HepG2 (cell line): ENCODE results near the gene DNAJC1. TPM values are rescaled to one million over a fixed set of nuclear protein-coding genes. Genes with fewer than 3 reads are reported as not detected.

Experiments used
- CEBPB ChIP-seq: IDR thresholded peaks from 2 replicates; pipeline ENCODE4 v1.6.1; 2011; ENCODE audit warnings: low read depth, low read length, improper control_type of control experiment, borderline replicate concordance
- IKZF1 ChIP-seq: fragments of 450-650 bp; IDR thresholded peaks from 2 replicates; pipeline ENCODE4 v1.7.1; 2016
- JUN ChIP-seq: sonication (generic); formaldehyde crosslinking; IDR thresholded peaks from 2 replicates; pipeline ENCODE4 v1.4.0; 2020; ENCODE audit warnings: mild to moderate bottlenecking, missing genetic modification reagents
- MAFF ChIP-seq: IDR thresholded peaks from 2 replicates; pipeline ENCODE4 v1.6.1; 2011; ENCODE audit warnings: low read depth, low read length, improper control_type of control experiment
- MED1 ChIP-seq: sonication (generic); formaldehyde crosslinking; IDR thresholded peaks from 2 replicates; pipeline ENCODE4 v1.4.0; 2020; ENCODE audit warnings: missing genetic modification reagents
- PRDM10 ChIP-seq: sonication (generic); formaldehyde crosslinking; IDR thresholded peaks from 2 replicates; pipeline ENCODE4 v1.4.0; 2020; ENCODE audit warnings: low read depth, missing genetic modification reagents
- SCMH1 ChIP-seq: sonication (generic); formaldehyde crosslinking; IDR thresholded peaks from 2 replicates; pipeline ENCODE4 v1.9.0; 2021; ENCODE audit warnings: missing genetic modification reagents, mild to moderate bottlenecking, borderline replicate concordance
- TCF7 ChIP-seq: sonication (generic); IDR thresholded peaks from 2 replicates; pipeline ENCODE4 v1.6.1; 2016; ENCODE audit warnings: antibody characterized with exemption, low read depth
- THYN1 ChIP-seq: sonication (generic); formaldehyde crosslinking; IDR thresholded peaks from 2 replicates; pipeline ENCODE4 v1.8.1; 2023; ENCODE audit warnings: low read depth, mild to moderate bottlenecking, moderate library complexity, missing genetic modification reagents, borderline replicate concordance
- ZBTB39 ChIP-seq: sonication (generic); formaldehyde crosslinking; IDR thresholded peaks from 2 replicates; pipeline ENCODE4 v1.5.0; 2020; ENCODE audit warnings: missing genetic modification reagents
- ZBTB7B ChIP-seq: sonication (generic); formaldehyde crosslinking; IDR thresholded peaks from 2 replicates; pipeline ENCODE4 v1.4.0; 2020; ENCODE audit warnings: missing genetic modification reagents
- ZIK1 ChIP-seq: sonication (generic); formaldehyde crosslinking; IDR thresholded peaks from 2 replicates; pipeline ENCODE4 v1.5.0; 2020; ENCODE audit warnings: mild to moderate bottlenecking, low read depth, missing genetic modification reagents, borderline replicate concordance
- ZNF17 ChIP-seq: sonication (generic); formaldehyde crosslinking; IDR thresholded peaks from 2 replicates; pipeline ENCODE4 v1.5.0; 2020; ENCODE audit warnings: mild to moderate bottlenecking, missing genetic modification reagents
- ZNF225 ChIP-seq: sonication (generic); formaldehyde crosslinking; IDR thresholded peaks from 2 replicates; pipeline ENCODE4 v1.4.0; 2020; ENCODE audit warnings: mild to moderate bottlenecking, missing genetic modification reagents
- ZNF292 ChIP-seq: sonication (generic); formaldehyde crosslinking; IDR thresholded peaks from 2 replicates; pipeline ENCODE4 v1.8.1; 2022; ENCODE audit warnings: mild to moderate bottlenecking, low read depth, missing genetic modification reagents, borderline replicate concordance
- ZNF552 ChIP-seq: sonication (generic); formaldehyde crosslinking; IDR thresholded peaks from 2 replicates; pipeline ENCODE4 v1.9.0; 2022; ENCODE audit warnings: missing genetic modification reagents, mild to moderate bottlenecking, borderline replicate concordance
- ZNF678 ChIP-seq: sonication (generic); formaldehyde crosslinking; IDR thresholded peaks from 2 replicates; pipeline ENCODE4 v1.4.0; 2020; ENCODE audit warnings: mild to moderate bottlenecking, missing genetic modification reagents
- ZNF687 ChIP-seq: sonication (generic); formaldehyde crosslinking; IDR thresholded peaks from 2 replicates; pipeline ENCODE4 v1.5.1; 2020; ENCODE audit warnings: mild to moderate bottlenecking, missing genetic modification reagents, moderate library complexity
- polyA plus RNA-seq, 8 experiments: library from polyadenylated mRNA; depleted of rRNA in 3 of 8; stranded (reverse) in 7 of 8; unstranded in 1 of 8; fragments of >200 nt; fragmentation: Illumina TruSeq in 4 of 8; extraction: Trizol in 4 of 8; gene quantifications; 2 replicates each; pipeline versions ENCODE4 v1.2.1 to v1.2.3, GENCODE V29; 2011 to 2016; ENCODE audit warnings: low read depth in 4 of 8, missing spikeins in 1 of 8, mixed read lengths in 1 of 8; ENCODE audit not compliant: insufficient read depth in 1 of 8
- total RNA-seq, 5 experiments: library from RNA; depleted of rRNA; stranded (reverse); fragments of >200 nt; fragmentation: Illumina TruSeq; extraction: Trizol; gene quantifications; 2 replicates each; pipeline ENCODE4 v1.2.3, GENCODE V29; 2016; ENCODE audit warnings: low read depth in 1 of 5
- TF ChIP-seq, protein P1 (sequence below): sonication (generic); IDR thresholded peaks from 2 replicates; pipeline ENCODE4 v1.6.1; 2016; ENCODE audit warnings: low read depth, borderline replicate concordance

DNAJC1 gene
- total and polyA plus RNA-seq, 2 of the 13 experiments (the other 11 are each of a cell fraction or from before 2014, with no cell fraction given) = 9.9 to 16.6 TPM

DNA sequence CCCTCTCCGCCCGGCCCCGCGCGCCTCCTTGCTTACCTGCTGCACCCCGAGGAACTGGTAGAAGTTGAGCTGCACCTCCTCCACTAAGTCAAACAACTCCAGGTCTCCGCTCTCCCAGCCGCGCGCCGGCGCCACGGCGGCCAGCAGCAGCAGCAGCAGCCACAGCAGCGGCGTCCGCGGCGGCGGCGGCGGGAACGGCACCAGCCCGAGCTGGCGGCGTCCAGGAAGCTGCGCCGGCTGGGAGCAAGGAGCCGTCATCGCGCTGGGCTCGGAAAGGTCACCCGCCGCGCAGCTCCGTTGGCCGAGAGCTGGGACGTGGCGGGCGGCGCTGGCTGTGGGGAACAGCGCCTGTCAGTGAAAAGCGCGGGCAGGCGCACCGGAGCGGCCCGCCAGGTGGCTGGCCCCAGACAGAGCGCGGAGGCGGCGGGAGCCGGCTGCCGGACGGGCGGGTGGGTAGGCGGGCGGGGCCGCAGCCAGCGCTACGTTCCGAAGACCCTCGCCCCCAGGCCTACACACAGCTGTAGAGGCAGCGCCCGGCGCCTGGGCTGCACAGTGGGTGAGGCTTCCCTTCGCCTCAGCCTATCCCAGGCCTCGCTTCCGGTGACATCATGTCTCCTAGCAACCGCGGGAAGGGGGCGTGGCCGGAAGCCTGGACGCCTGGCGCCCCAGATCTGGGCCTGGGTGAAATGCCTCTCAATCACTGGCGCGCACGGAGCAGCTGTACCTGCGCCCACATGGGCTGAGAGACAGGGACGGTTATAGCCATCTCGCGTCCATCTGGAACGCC lies at the start of gene DNAJC1 (continued):
- no peak for TF ChIP-seq ZBTB39
- TF ChIP-seq ZIK1 (CRISPR knock-in tag) = no peak
- TF ChIP-seq CEBPB = no peak
- TF ChIP-seq, protein P1, sequence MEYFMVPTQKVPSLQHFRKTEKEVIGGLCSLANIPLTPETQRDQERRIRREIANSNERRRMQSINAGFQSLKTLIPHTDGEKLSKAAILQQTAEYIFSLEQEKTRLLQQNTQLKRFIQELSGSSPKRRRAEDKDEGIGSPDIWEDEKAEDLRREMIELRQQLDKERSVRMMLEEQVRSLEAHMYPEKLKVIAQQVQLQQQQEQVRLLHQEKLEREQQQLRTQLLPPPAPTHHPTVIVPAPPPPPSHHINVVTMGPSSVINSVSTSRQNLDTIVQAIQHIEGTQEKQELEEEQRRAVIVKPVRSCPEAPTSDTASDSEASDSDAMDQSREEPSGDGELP = peak; percentile 88
- no peak for TF ChIP-seq IKZF1
- TF ChIP-seq ZBTB7B (CRISPR knock-in tag) = peak; percentile 43; the same call in 1 of the 2 replicates
- TF ChIP-seq ZNF225 (CRISPR knock-in tag) = 0 out of 2 replicates have a peak, but pooled peaks have one; percentile 21
- TF ChIP-seq ZNF552 (CRISPR knock-in tag) = no peak
- TF ChIP-seq TCF7 = no peak
- TF ChIP-seq PRDM10 (CRISPR knock-in tag) = peak; percentile 54; the same call in 1 of the 2 replicates
- TF ChIP-seq ZNF17 (CRISPR knock-in tag) = no peak
- no peak for TF ChIP-seq ZNF678 (CRISPR knock-in tag)
- TF ChIP-seq THYN1 = no peak
- TF ChIP-seq MED1 = no peak
- TF ChIP-seq ZNF687 = peak; percentile 82
- TF ChIP-seq MAFF = no peak
- no peak for TF ChIP-seq SCMH1
- TF ChIP-seq ZNF292 = peak; percentile 23; the same call in 1 of the 2 replicates
- no peak for TF ChIP-seq JUN (CRISPR knock-in tag)
